ENCODE results near the gene SLC9A1. TPM values are rescaled to one million over a fixed set of nuclear protein-coding genes. Genes with fewer than 3 reads are reported as not detected.

The SLC9A1 gene
- total and polyA plus RNA-seq, 10 of the 15 experiments (the other 5 are each of a cell fraction or from before 2014, with no cell fraction given) = 0.87 to 21.4 (median 4.3) TPM

DNA sequence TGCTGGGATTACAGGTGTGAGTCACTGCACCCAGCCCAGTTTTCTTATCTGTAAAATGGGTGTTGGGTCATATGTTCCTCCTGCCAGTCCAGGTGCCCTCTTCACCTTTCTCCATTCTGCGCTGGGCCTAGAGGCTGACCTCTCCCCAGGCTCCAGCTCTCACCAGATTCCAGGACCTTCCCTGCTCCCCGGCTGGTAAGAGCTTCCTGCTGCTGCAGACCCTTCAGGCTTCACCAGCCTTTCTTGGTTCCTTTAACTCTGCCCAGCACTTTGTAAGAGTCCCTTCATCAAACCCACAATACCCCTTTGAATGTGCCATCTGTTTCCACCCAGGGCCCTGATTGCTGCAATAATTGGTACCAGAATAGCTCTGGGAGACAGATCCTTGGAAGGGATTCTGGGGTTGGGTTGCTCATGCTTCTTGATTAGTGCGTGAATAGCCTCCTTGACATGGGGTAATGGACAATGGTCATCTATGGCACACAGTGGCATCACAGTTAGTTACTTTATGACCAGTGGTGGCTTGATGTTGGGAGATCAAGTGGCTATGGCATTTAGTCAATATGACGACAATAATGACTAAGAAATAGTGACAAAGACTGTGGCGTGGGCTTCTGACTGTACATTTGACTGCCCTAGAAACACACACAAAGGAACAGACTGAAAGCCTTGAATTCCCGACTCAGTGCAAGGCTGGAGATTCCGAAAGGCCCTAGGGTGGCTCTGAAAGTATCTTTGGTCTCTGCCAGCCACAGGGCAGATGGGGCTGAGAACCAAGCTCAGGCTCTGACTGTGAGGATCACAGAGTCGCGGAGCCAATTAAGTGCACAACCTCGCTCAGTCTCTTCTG lies 67.3 kb downstream of the SLC9A1 start:
- DNase-seq (ENCODE audit: low read depth, low spot score) = no peak
- H3K27me3 ChIP-seq (replicated peaks in 1 of 2; ENCODE audit: control insufficient read depth in 2 of 2, insufficient read depth in 2 of 2, low read length in 1 of 2) = 0 out of 4 replicates have a peak, but pooled peaks cover 0 to 2% of the 10 kb centered on the region in 2 experiments
- ChIA-PET POLR2A (no interaction called here), SMC1A (ENCODE audit: uncharacterized antibody, unreplicated experiment) (no interaction called here), CTCF (interaction anchor here (16.9 kb wide), 1 partner anchor 38 kb away, joined by 577 read pairs; no protein-coding TSS in a partner anchor), RAD21 (ENCODE audit: unreplicated experiment) (interaction anchor here (1.9 kb wide), 1 partner anchor 42 kb away, joined by 5 read pairs; no protein-coding TSS in a partner anchor)
- 51% methylated on average over 10 of the region's 10 CpGs for WGBS (ENCODE audit: insufficient coverage, insufficient replicate concordance, low lambda C conversion rate, missing lambda C conversion rate)
- no TSS peak for BruUV-seq (replicated peaks)
- no peak overlapping the region for H2AFZ ChIP-seq (ENCODE audit: control insufficient read depth, low read depth, low read length)
- H3K9me3 ChIP-seq (replicated peaks; ENCODE audit: control insufficient read depth, insufficient read depth, low read length) = no peaks in the 10 kb centered on the region
- no peaks in the 10 kb centered on the region for H3K79me2 ChIP-seq (ENCODE audit: control insufficient read depth, insufficient read depth, low read length)
- no peak for FAIRE-seq
- ATAC-seq = no peak
- H3K4me2 ChIP-seq (ENCODE audit: control insufficient read depth, insufficient read depth) = no peak overlapping the region
- no peaks in the 10 kb centered on the region for H3K36me3 ChIP-seq (ENCODE audit: control insufficient read depth in 2 of 2, insufficient read depth in 2 of 2, low read length in 1 of 2)
- H3K27ac ChIP-seq (ENCODE audit: control insufficient read depth, insufficient read depth) = no peak overlapping the region
- no peaks in the 10 kb centered on the region for H3K4me1 ChIP-seq (ENCODE audit: control insufficient read depth, insufficient read depth, low read length)
- intact Hi-C loops (cut with micrococcal nuclease; ENCODE audit: unreplicated experiment) (no loop called here), in situ Hi-C loops (cut with MboI) (no loop called here)
- no peak overlapping the region for H3K9ac ChIP-seq (ENCODE audit: control insufficient read depth, insufficient read depth, low read length)
- no peaks in the 10 kb centered on the region for H4K20me1 ChIP-seq (ENCODE audit: control insufficient read depth, insufficient read depth)
- no peak overlapping the region for H3K4me3 ChIP-seq
- TF ChIP-seq NR2C2 (IDR thresholded peaks at IDR 0.05; ENCODE audit: borderline replicate concordance, control insufficient read depth, insufficient read length, low read depth) = no peak
- TF ChIP-seq RAD21 (IDR thresholded peaks at IDR 0.05; ENCODE audit: insufficient read depth, low read depth, low read length) = no peak
- no peak for TF ChIP-seq PML (IDR thresholded peaks at IDR 0.05; ENCODE audit: low read length)
- TF ChIP-seq, protein P1, sequence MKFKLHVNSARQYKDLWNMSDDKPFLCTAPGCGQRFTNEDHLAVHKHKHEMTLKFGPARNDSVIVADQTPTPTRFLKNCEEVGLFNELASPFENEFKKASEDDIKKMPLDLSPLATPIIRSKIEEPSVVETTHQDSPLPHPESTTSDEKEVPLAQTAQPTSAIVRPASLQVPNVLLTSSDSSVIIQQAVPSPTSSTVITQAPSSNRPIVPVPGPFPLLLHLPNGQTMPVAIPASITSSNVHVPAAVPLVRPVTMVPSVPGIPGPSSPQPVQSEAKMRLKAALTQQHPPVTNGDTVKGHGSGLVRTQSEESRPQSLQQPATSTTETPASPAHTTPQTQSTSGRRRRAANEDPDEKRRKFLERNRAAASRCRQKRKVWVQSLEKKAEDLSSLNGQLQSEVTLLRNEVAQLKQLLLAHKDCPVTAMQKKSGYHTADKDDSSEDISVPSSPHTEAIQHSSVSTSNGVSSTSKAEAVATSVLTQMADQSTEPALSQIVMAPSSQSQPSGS (IDR thresholded peaks at IDR 0.05; ENCODE audit: low read length) = no peak
- TF ChIP-seq HCFC1 (IDR thresholded peaks at IDR 0.05; ENCODE audit: low read length) = no peak
- no peak for TF ChIP-seq YY1 (IDR thresholded peaks at IDR 0.05; ENCODE audit: low read depth, low read length)
- TF ChIP-seq ZBED1 (IDR thresholded peaks at IDR 0.05; ENCODE audit: borderline replicate concordance) = no peak
- TF ChIP-seq, protein P2, sequence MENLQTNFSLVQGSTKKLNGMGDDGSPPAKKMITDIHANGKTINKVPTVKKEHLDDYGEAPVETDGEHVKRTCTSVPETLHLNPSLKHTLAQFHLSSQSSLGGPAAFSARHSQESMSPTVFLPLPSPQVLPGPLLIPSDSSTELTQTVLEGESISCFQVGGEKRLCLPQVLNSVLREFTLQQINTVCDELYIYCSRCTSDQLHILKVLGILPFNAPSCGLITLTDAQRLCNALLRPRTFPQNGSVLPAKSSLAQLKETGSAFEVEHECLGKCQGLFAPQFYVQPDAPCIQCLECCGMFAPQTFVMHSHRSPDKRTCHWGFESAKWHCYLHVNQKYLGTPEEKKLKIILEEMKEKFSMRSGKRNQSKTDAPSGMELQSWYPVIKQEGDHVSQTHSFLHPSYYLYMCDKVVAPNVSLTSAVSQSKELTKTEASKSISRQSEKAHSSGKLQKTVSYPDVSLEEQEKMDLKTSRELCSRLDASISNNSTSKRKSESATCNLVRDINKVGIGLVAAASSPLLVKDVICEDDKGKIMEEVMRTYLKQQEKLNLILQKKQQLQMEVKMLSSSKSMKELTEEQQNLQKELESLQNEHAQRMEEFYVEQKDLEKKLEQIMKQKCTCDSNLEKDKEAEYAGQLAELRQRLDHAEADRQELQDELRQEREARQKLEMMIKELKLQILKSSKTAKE (IDR thresholded peaks at IDR 0.05; ENCODE audit: low read depth, poor library complexity, severe bottlenecking) = no peak
- TF ChIP-seq ZNF622 (IDR thresholded peaks at IDR 0.05) = no peak
- no peak for TF ChIP-seq SMC3 (IDR thresholded peaks at IDR 0.05; ENCODE audit: borderline replicate concordance, low read length)
- no peak for TF ChIP-seq SMAD5 (IDR thresholded peaks at IDR 0.05; ENCODE audit: low read depth)
- TF ChIP-seq IKZF1 (conservative IDR thresholded peaks at IDR 0.05) = no peak
- TF ChIP-seq, protein P3, sequence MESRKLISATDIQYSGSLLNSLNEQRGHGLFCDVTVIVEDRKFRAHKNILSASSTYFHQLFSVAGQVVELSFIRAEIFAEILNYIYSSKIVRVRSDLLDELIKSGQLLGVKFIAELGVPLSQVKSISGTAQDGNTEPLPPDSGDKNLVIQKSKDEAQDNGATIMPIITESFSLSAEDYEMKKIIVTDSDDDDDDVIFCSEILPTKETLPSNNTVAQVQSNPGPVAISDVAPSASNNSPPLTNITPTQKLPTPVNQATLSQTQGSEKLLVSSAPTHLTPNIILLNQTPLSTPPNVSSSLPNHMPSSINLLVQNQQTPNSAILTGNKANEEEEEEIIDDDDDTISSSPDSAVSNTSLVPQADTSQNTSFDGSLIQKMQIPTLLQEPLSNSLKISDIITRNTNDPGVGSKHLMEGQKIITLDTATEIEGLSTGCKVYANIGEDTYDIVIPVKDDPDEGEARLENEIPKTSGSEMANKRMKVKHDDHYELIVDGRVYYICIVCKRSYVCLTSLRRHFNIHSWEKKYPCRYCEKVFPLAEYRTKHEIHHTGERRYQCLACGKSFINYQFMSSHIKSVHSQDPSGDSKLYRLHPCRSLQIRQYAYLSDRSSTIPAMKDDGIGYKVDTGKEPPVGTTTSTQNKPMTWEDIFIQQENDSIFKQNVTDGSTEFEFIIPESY (IDR thresholded peaks at IDR 0.05) = no peak
- TF ChIP-seq TARDBP (IDR thresholded peaks at IDR 0.05; ENCODE audit: borderline replicate concordance) = no peak
- TF ChIP-seq, protein P4, sequence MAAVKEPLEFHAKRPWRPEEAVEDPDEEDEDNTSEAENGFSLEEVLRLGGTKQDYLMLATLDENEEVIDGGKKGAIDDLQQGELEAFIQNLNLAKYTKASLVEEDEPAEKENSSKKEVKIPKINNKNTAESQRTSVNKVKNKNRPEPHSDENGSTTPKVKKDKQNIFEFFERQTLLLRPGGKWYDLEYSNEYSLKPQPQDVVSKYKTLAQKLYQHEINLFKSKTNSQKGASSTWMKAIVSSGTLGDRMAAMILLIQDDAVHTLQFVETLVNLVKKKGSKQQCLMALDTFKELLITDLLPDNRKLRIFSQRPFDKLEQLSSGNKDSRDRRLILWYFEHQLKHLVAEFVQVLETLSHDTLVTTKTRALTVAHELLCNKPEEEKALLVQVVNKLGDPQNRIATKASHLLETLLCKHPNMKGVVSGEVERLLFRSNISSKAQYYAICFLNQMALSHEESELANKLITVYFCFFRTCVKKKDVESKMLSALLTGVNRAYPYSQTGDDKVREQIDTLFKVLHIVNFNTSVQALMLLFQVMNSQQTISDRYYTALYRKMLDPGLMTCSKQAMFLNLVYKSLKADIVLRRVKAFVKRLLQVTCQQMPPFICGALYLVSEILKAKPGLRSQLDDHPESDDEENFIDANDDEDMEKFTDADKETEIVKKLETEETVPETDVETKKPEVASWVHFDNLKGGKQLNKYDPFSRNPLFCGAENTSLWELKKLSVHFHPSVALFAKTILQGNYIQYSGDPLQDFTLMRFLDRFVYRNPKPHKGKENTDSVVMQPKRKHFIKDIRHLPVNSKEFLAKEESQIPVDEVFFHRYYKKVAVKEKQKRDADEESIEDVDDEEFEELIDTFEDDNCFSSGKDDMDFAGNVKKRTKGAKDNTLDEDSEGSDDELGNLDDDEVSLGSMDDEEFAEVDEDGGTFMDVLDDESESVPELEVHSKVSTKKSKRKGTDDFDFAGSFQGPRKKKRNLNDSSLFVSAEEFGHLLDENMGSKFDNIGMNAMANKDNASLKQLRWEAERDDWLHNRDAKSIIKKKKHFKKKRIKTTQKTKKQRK (IDR thresholded peaks at IDR 0.05; ENCODE audit: low read depth, low read length) = no peak

Data from GM12878 (cell line).